SK-N-SH (cell line): ENCODE measurements around the gene ARHGAP15. TPM values are rescaled to one million over a fixed set of nuclear protein-coding genes. Genes with fewer than 3 reads are reported as not detected.
A peak's percentile ranks its signal among the peaks of the same experiment; 100 is the strongest.

ENCODE experiments used
- CTCF ChIA-PET: fragments of 300-600, 350-600 bp; formaldehyde crosslinking; extraction: SDS; loops from one replicate; lab custom pipeline; 2021; lab: Yijun Ruan, JAX
- POLR2A ChIA-PET: fragments of 350-600 bp; sonication (Branson Sonifier 250); formaldehyde crosslinking; extraction: SDS; loops from one replicate; lab custom pipeline; 2020; ENCODE audit warnings: antibody characterized with exemption, inconsistent platforms; lab: Yijun Ruan, JAX
- DNase-seq: peaks from one replicate; pipeline ENCODE4 v3.0.0; 2012
- H2AFZ ChIP-seq: fragments of 200-600 bp; sonication (generic); 2 replicates; pipeline ENCODE4 v1.8.1; 2016; ENCODE audit warnings: antibody characterized with exemption, mild to moderate bottlenecking, low read depth
- H3F3A ChIP-seq: fragments of 200-600 bp; sonication (generic); replicated peaks from 2 replicates; pipeline ENCODE3; 2016; ENCODE audit warnings: antibody characterized with exemption, mild to moderate bottlenecking; ENCODE audit not compliant: insufficient read depth
- H3K27ac ChIP-seq, 2 experiments: fragments of 200-500 bp in 1 of 2; fragments of 200-600 bp in 1 of 2; sonication (Bioruptor generic) in 1 of 2; sonication (generic), shearing (Covaris generic) in 1 of 2; 2 replicates each; pipeline versions ENCODE4 v1.5.1 to v1.6.1; 2014 to 2016; ENCODE audit warnings: low read depth in 2 of 2, inconsistent platforms in 1 of 2, low read length in 1 of 2, mild to moderate bottlenecking in 1 of 2, mixed read lengths in 1 of 2
- H3K27me3 ChIP-seq: fragments of 200-600 bp; sonication (generic), shearing (Covaris generic); 2 replicates; pipeline ENCODE4 v1.6.1; 2016; ENCODE audit warnings: mixed run types; ENCODE audit not compliant: insufficient read depth
- H3K36me3 ChIP-seq, 2 experiments: fragments of 200-500 bp in 1 of 2; fragments of 200-600 bp in 1 of 2; sonication (Bioruptor generic) in 1 of 2; sonication (generic) in 1 of 2; replicated peaks in 1 of 2; 2 replicates each; pipeline versions ENCODE3 to v1.5.1; 2014 to 2016; ENCODE audit warnings: low read length in 1 of 2, mild to moderate bottlenecking in 1 of 2; ENCODE audit not compliant: insufficient read depth in 2 of 2, control insufficient read depth in 1 of 2
- H3K4me1 ChIP-seq, 2 experiments: fragments of 200-500 bp in 1 of 2; fragments of 200-600 bp in 1 of 2; sonication (Bioruptor generic) in 1 of 2; sonication (generic), shearing (Covaris generic) in 1 of 2; 2 replicates each; pipeline versions ENCODE4 v1.5.1 to v1.6.1; 2014 to 2016; ENCODE audit warnings: low read depth in 1 of 2, low read length in 1 of 2, mixed run types in 1 of 2; ENCODE audit not compliant: insufficient read depth in 2 of 2, control insufficient read depth in 1 of 2
- H3K4me2 ChIP-seq: fragments of 200-600 bp; sonication (generic), shearing (Covaris generic); 2 replicates; pipeline ENCODE4 v1.6.1; 2017; ENCODE audit warnings: mixed run types
- H3K4me3 ChIP-seq, 2 experiments: fragments of 200-500 bp in 1 of 2; fragments of 200-600 bp in 1 of 2; sonication (Bioruptor generic) in 1 of 2; sonication (generic), shearing (Covaris generic) in 1 of 2; 2 replicates each; pipeline versions ENCODE4 v1.5.1 to v1.8.1; 2014 to 2016; ENCODE audit warnings: low read depth in 2 of 2, inconsistent platforms in 1 of 2, low read length in 1 of 2, mild to moderate bottlenecking in 1 of 2, mixed read lengths in 1 of 2, moderate library complexity in 1 of 2
- H3K79me2 ChIP-seq: fragments of 200-600 bp; sonication (generic); 2 replicates; pipeline ENCODE4 v1.8.1; 2017; ENCODE audit warnings: mild to moderate bottlenecking; ENCODE audit not compliant: insufficient read depth
- H3K9ac ChIP-seq: fragments of 200-600 bp; sonication (generic); 2 replicates; pipeline ENCODE4 v1.6.1; 2017; ENCODE audit warnings: mixed run types
- H3K9me2 ChIP-seq: fragments of 200-600 bp; sonication (generic); 2 replicates; pipeline ENCODE4 v1.6.1; 2017; ENCODE audit warnings: mixed run types
- H3K9me3 ChIP-seq: fragments of 200-600 bp; sonication (generic); 2 replicates; pipeline ENCODE4 v1.6.1; 2017; ENCODE audit warnings: mixed run types, mild to moderate bottlenecking, moderate library complexity
- H4K20me1 ChIP-seq: fragments of 200-600 bp; sonication (generic); 2 replicates; pipeline ENCODE4 v1.6.1; 2017; ENCODE audit warnings: mild to moderate bottlenecking, mixed run types; ENCODE audit not compliant: insufficient read depth
- CHD2 ChIP-seq: fragments of 150-350 bp; IDR thresholded peaks from 2 replicates; pipeline ENCODE4 v1.6.1; 2018; ENCODE audit warnings: low read length; ENCODE audit not compliant: partially characterized antibody
- ELF1 ChIP-seq: IDR thresholded peaks from 2 replicates; pipeline ENCODE4 v1.4.0; 2012
- EP300 ChIP-seq, 2 experiments: IDR thresholded peaks; 2 replicates each; pipeline versions ENCODE4 v1.4.0 to v1.6.1; 2012; ENCODE audit warnings: borderline replicate concordance in 1 of 2, low read depth in 1 of 2, low read length in 1 of 2
- EZH2phosphoT487 ChIP-seq: fragments of 200-600 bp; sonication (generic); IDR thresholded peaks from 2 replicates; pipeline ENCODE4 v1.6.1; 2017; ENCODE audit warnings: low read depth, mixed run types, mild to moderate bottlenecking, antibody characterized with exemption, moderate library complexity, borderline replicate concordance
- FOSL2 ChIP-seq: IDR thresholded peaks from 2 replicates; pipeline ENCODE4 v1.4.0; 2012; ENCODE audit warnings: low read depth, mild to moderate bottlenecking, moderate library complexity, borderline replicate concordance
- FOXM1 ChIP-seq: IDR thresholded peaks from 2 replicates; pipeline ENCODE4 v1.4.0; 2012; ENCODE audit warnings: low read depth, mild to moderate bottlenecking
- MXI1 ChIP-seq: IDR thresholded peaks from 2 replicates; pipeline ENCODE4 v1.6.1; 2012; ENCODE audit warnings: mild to moderate bottlenecking, low read depth, low read length, improper control_type of control experiment
- NRF1 ChIP-seq: IDR thresholded peaks from 2 replicates; pipeline ENCODE4 v1.6.1; 2012; ENCODE audit warnings: low read depth, mild to moderate bottlenecking, low read length
- RAD21 ChIP-seq: IDR thresholded peaks from 2 replicates; pipeline ENCODE4 v1.6.1; 2012; ENCODE audit warnings: mild to moderate bottlenecking, low read length
- RCOR1 ChIP-seq: fragments of 150-350 bp; IDR thresholded peaks from 2 replicates; pipeline ENCODE4 v1.6.1; 2017; ENCODE audit warnings: antibody characterized with exemption, low read length
- RFX5 ChIP-seq: IDR thresholded peaks from 2 replicates; pipeline ENCODE4 v1.6.1; 2012; ENCODE audit warnings: mild to moderate bottlenecking, improper control_type of control experiment, low read length
- RXRA ChIP-seq: IDR thresholded peaks from 2 replicates; pipeline ENCODE4 v1.4.0; 2012; ENCODE audit warnings: low read depth, mild to moderate bottlenecking, borderline replicate concordance
- SIN3A ChIP-seq: IDR thresholded peaks from 2 replicates; pipeline ENCODE4 v1.6.1; 2012; ENCODE audit warnings: low read depth, mild to moderate bottlenecking, low read length, moderate library complexity, borderline replicate concordance
- SMC3 ChIP-seq: IDR thresholded peaks from 2 replicates; pipeline ENCODE4 v1.6.1; 2012; ENCODE audit warnings: low read depth, low read length, improper control_type of control experiment
- TCF12 ChIP-seq: IDR thresholded peaks from 2 replicates; pipeline ENCODE4 v1.4.0; 2012
- WGBS: methylation state at CpG from one replicate; pipeline ENCODE4 v1.1.6; 2017; ENCODE audit warnings: low lambda C conversion rate; 5-methylcytosine and 5-hydroxymethylcytosine counted together
- polyA plus RNA-seq, 3 experiments: library from polyadenylated mRNA; depleted of rRNA; stranded (reverse); fragments of >200 nt; gene quantifications; 2 replicates each; pipeline ENCODE4 v1.2.3, GENCODE V29; 2012
- TF ChIP-seq, protein P1 (sequence below): IDR thresholded peaks from 2 replicates; pipeline ENCODE4; 2012
- TF ChIP-seq, protein P2 (sequence below): IDR thresholded peaks from 2 replicates; pipeline ENCODE4 v1.4.0; 2012; ENCODE audit warnings: low read depth
- TF ChIP-seq, protein P3 (sequence below): fragments of 150-350 bp; IDR thresholded peaks from 2 replicates; pipeline ENCODE4 v1.6.1; 2016; ENCODE audit warnings: mild to moderate bottlenecking, low read depth, low read length
- TF ChIP-seq, protein P4 (sequence below): IDR thresholded peaks from 2 replicates; pipeline ENCODE4 v1.4.0; 2012; ENCODE audit warnings: low read depth, borderline replicate concordance

ARHGAP15 gene
- polyA plus RNA-seq, 1 of the 3 experiments (the other 2 are of a cell fraction): not detected

DNA sequence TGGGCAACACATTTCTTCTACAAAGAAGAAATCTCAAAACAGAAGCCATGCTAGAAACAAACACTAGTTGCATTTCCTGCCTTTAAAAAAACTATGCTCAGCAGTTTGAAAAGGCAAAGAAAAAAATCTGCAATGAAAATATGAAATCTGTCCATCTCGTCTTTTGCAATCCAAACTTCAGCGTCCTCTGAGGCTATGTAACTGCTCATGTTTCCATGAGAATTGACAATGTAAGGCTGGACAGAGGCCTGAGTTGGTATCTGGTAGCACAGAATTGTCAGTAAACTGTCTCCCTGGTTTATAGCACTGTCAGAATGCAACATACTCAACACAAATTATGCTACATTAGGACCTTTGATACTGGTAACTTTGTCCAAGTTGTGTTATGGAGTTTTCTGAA, 429.9 kb downstream of the ARHGAP15 start (continued):
- TF ChIP-seq, protein P1, sequence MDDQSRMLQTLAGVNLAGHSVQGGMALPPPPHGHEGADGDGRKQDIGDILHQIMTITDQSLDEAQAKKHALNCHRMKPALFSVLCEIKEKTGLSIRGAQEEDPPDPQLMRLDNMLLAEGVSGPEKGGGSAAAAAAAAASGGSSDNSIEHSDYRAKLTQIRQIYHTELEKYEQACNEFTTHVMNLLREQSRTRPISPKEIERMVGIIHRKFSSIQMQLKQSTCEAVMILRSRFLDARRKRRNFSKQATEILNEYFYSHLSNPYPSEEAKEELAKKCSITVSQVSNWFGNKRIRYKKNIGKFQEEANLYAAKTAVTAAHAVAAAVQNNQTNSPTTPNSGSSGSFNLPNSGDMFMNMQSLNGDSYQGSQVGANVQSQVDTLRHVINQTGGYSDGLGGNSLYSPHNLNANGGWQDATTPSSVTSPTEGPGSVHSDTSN: peak; percentile 15; the same call in 1 of the 2 replicates

DNA sequence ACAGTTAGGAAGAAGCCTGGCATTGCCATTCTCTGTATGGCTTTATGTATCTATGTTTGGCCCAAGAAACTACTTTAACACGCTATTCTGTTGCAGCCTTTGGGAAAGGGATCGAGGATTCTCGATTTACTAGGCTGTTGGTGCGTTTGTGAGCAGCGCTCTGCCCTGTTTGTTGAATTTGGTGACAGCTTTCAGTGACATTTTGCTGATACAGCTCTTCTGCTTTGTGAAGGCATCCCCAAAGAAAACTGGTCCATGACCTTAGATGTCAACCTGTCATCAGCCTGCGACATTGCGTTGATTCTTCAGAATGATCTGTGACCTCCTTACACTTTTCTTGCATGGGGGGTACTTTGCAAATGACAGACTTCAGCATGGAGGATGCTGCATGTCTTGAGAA, 431.5 kb downstream of the ARHGAP15 start:
- Histone ChIP-seq H3K79me2 (no peaks in the 10 kb centered on the region), H3K9me3 (no peaks in the 10 kb centered on the region), H3F3A (no peaks in the 10 kb centered on the region), H3K4me3 (no peak overlapping the region), H3K9ac (no peak overlapping the region), H2AFZ (no peak overlapping the region), H3K4me2 (no peak overlapping the region), H4K20me1 (no peaks in the 10 kb centered on the region), H3K4me1 (peaks cover 0 to 7% of the 10 kb centered on the region in 2 experiments; a peak in 2 of 4 replicates), H3K36me3 (no peaks in the 10 kb centered on the region), H3K9me2 (no peaks in the 10 kb centered on the region), H3K27ac (no peak overlapping the region), H3K27me3 (no peaks in the 10 kb centered on the region)
- ChIA-PET CTCF (no interaction called here), POLR2A (no interaction called here)
- TF ChIP-seq, protein P2, sequence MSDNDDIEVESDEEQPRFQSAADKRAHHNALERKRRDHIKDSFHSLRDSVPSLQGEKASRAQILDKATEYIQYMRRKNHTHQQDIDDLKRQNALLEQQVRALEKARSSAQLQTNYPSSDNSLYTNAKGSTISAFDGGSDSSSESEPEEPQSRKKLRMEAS: no peak
- no peak for TF ChIP-seq RFX5
- TF ChIP-seq FOSL2: no peak
- TF ChIP-seq, protein P3, sequence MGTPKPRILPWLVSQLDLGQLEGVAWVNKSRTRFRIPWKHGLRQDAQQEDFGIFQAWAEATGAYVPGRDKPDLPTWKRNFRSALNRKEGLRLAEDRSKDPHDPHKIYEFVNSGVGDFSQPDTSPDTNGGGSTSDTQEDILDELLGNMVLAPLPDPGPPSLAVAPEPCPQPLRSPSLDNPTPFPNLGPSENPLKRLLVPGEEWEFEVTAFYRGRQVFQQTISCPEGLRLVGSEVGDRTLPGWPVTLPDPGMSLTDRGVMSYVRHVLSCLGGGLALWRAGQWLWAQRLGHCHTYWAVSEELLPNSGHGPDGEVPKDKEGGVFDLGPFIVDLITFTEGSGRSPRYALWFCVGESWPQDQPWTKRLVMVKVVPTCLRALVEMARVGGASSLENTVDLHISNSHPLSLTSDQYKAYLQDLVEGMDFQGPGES: no peak
- no peak for TF ChIP-seq MXI1
- TF ChIP-seq, protein P4, sequence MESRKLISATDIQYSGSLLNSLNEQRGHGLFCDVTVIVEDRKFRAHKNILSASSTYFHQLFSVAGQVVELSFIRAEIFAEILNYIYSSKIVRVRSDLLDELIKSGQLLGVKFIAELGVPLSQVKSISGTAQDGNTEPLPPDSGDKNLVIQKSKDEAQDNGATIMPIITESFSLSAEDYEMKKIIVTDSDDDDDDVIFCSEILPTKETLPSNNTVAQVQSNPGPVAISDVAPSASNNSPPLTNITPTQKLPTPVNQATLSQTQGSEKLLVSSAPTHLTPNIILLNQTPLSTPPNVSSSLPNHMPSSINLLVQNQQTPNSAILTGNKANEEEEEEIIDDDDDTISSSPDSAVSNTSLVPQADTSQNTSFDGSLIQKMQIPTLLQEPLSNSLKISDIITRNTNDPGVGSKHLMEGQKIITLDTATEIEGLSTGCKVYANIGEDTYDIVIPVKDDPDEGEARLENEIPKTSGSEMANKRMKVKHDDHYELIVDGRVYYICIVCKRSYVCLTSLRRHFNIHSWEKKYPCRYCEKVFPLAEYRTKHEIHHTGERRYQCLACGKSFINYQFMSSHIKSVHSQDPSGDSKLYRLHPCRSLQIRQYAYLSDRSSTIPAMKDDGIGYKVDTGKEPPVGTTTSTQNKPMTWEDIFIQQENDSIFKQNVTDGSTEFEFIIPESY: no peak
- no peak for TF ChIP-seq ELF1
- TF ChIP-seq RCOR1: no peak
- no peak for TF ChIP-seq EP300 (IDR thresholded peaks at IDR 0.05; ENCODE audit: borderline replicate concordance in 1 of 2, low read depth in 1 of 2, low read length in 1 of 2)
- no peak for TF ChIP-seq NRF1
- 84% methylated on average over 7 of the region's 7 CpGs for WGBS
- no peak for DNase-seq

DNA sequence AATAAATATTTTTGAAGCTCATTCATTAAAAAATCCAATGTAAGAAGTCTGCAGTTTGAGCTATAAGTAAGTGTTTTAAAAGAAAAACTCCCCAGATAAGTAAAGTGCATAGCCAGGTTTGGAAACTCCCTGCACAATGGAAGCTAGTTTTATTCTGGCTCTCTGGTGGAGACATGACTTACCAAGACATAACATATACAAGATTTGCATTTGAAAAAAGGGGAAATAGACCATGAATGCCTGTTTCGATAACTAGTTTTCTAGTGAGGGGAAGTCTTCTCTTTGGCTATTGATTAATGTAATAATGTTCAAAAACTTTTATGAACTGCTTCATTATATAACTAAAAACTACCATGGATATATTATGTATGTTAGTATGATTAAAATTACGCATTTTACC, 435.2 kb downstream of the ARHGAP15 start:
- DNase-seq: no peak
- Histone ChIP-seq H4K20me1 (no peaks in the 10 kb centered on the region), H3K27me3 (no peaks in the 10 kb centered on the region), H3K4me3 (no peak overlapping the region), H3K9me3 (no peaks in the 10 kb centered on the region), H3K36me3 (no peaks in the 10 kb centered on the region), H3F3A (no peaks in the 10 kb centered on the region), H3K79me2 (no peaks in the 10 kb centered on the region), H2AFZ (no peak overlapping the region), H3K9me2 (no peaks in the 10 kb centered on the region), H3K4me1 (peaks cover 0 to 2% of the 10 kb centered on the region in 2 experiments; a peak in 2 of 4 replicates)
- ChIA-PET CTCF (no interaction called here), POLR2A (interaction anchor here (0.6 kb wide), 1 partner anchor 33 kb away, joined by 3 read pairs; no protein-coding TSS in a partner anchor)
- 67% methylated on average over 2 of the region's 2 CpGs for WGBS
- TF ChIP-seq FOXM1: no peak
- TF ChIP-seq TCF12: no peak
- TF ChIP-seq, protein P4: no peak
- no peak for TF ChIP-seq SMC3
- TF ChIP-seq FOSL2: no peak
- TF ChIP-seq SIN3A: no peak
- TF ChIP-seq, protein P2: no peak
- TF ChIP-seq CHD2: no peak
- no peak for TF ChIP-seq RAD21
- no peak for TF ChIP-seq RXRA
- no peak for TF ChIP-seq EZH2phosphoT487
- TF ChIP-seq, all 33 proteins: peak for 0
- H3K4me2 ChIP-seq: no peak overlapping the region
- no peak overlapping the region for H3K9ac ChIP-seq
- H3K27ac ChIP-seq: no peak overlapping the region
